NAMALWA (cell line): Measurements from ENCODE around the gene MYLK4.

Experiments
- DNase-seq: peaks from one replicate; pipeline ENCODE4 v3.0.0-alpha.2; 2015; ENCODE audit warnings: low spot score

MYLK4 gene

GRCh38 chr6:2630359-2630758 is 120.4 kb downstream of the MYLK4 start:
- no peak for DNase-seq

- DNase-seq: no peak
These were observed 124.3 kb downstream of the MYLK4 start for GRCh38 chr6:2626401-2626800.

GRCh38 chr6:2625581-2625980 is 125.1 kb downstream of the MYLK4 start:
- DNase-seq: no peak

- no peak for DNase-seq
These were observed 126.5 kb downstream of the MYLK4 start for GRCh38 chr6:2624177-2624576.

GRCh38 chr6:2623295-2623694 is 127.4 kb downstream of the MYLK4 start:
- DNase-seq: no peak

- DNase-seq: no peak
These were observed 128.1 kb downstream of the MYLK4 start for GRCh38 chr6:2622671-2623070.

GRCh38 chr6:2619651-2620050 is 131.1 kb downstream of the MYLK4 start:
- DNase-seq: no peak

GRCh38 chr6:2617729-2618128 is 133.0 kb downstream of the MYLK4 start:
- no peak for DNase-seq

GRCh38 chr6:2616811-2617210 is 133.9 kb downstream of the MYLK4 start:
- DNase-seq: no peak

- no peak for DNase-seq
These were observed 135.5 kb downstream of the MYLK4 start for GRCh38 chr6:2615251-2615650.

GRCh38 chr6:2614846-2615245 is 135.9 kb downstream of the MYLK4 start:
- DNase-seq: no peak

- no peak for DNase-seq
These were observed 136.6 kb downstream of the MYLK4 start for GRCh38 chr6:2614155-2614554.
